GM04503 (cell line): Measurements from ENCODE around the gene SPN.
A peak's percentile ranks its signal among the peaks of the same experiment; 100 is the strongest.
"Not testable (repeated sequence)": the region's sequence is repeated elsewhere in the genome, so short reads cannot be mapped to it uniquely, and the experiment has no call there.

Source experiments
- DNase-seq: peaks from one replicate; pipeline ENCODE4 v3.0.0-alpha.2; 2012; ENCODE audit warnings: low read depth

Gene SPN

DNA sequence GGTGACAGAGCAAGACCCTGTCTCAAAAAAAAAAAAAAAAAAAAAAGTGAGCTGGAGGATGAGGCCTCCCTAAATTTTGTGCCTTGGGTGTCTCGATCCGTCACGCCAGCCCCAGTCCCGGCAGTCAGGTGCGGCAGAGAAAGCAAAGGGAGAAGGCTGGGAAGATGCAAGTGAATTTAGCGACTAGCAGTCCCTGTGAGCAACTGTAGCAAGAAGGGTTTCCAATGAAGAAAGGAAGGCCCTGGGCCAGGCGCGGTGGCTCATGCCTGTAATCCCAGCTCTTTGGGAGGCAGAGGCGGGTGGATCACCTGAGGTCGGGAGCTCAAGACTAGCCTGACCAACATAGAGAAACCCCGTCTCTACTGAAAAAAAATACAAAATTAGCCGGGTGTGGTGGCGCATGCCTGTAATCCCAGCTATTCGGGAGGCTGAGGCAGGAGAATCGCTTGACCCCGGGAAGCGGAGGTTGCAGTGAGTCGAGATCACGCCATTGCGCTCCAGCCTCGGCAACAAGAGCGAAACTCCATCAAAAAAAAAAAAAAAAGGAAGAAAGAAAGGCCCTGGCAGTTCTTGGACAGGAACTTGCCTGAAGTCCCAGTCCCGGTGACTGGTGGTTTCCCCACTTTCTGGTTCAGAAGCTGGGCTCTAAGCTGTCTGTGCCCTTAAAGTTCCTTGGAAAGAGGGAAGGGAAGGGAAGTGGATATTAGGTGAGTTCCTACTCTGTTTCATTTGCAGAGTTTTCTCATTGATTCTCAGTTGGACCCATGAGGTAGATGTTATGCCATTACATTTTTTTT, 14.1 kb downstream of the SPN start:
- DNase-seq: no peak

DNA sequence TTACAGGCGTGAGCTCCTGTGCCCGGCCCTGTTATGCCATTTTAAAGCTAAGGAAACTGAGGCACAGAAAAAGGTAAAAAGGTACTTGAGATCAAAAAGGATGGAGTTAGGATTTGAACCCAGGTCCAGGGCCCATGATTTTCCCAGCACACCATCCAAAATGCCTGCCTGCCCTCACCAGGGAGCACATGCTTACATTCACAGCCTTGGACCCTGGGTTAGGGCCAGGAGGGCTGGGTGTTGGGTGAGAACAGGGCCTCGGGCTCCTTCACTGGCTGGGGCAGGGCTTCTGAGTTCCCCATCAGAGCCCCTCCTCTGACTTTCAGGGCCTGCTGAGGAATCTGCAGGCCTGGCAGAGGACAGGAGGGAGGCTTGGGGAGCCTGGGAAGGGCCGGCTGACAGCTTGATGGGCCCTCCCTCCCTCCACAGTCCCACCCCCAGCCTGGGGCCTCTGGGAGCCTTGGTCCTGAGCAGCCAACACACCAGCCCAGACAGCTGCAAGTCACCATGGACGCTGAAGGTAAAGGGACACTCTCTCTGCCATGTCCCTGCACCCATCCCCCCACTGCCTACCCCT, 15.7 kb downstream of the SPN start, which contains the start of gene QPRT:
Gene QPRT, plus strand, starts transcription at position 490 of the 577 bp plus-strand sequence. Its CDS starts 18 bp downstream, at position 508.
- no peak for DNase-seq

DNA sequence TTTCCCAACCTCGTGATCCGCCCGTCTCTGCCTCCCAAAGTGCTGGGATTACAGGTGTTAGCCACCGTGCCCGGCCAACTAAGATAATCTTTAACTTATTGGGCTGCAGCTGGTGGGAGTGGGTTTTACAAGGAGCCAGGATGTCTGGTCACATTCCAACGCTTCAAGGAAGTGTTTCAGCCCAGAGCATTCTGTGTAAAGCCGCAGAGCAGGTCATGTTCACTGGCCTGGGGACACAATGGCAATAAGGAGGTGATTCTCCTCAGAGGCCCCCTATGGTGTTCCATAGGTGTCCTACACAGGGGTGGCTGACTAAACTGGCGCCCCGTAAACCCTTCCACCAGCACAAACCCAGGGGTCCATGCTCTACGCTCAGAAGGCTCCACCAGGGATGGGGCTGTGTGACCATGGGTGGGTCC, 17.1 kb downstream of the SPN start:
- no peak for DNase-seq

DNA sequence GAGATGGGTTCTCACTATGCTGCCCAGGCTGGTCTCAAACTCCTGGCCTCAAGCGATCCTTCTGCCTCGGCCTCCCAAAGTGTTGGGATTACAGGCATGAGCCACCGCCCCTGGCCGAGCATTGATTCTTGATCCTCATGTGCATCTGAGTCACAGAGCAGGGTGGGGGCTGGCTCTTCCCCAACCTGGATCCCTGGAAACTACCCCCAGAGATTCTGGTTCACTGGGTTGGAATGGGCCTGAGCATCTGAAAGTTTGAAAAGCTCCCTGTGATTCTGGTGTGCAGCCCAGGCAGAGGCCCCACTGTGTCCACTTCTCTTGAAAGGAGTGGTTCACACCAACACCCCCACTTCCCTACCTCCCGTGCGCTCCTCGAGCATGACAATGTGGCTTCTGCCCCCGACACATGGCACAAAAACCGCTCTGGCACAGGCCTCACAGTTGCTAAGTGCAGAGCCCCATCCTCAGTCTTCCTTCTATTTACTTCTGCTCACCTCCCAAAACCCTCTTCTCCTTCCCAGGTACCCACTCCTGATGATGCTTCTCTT, 20.6 kb downstream of the SPN start:
- no peak for DNase-seq

DNA sequence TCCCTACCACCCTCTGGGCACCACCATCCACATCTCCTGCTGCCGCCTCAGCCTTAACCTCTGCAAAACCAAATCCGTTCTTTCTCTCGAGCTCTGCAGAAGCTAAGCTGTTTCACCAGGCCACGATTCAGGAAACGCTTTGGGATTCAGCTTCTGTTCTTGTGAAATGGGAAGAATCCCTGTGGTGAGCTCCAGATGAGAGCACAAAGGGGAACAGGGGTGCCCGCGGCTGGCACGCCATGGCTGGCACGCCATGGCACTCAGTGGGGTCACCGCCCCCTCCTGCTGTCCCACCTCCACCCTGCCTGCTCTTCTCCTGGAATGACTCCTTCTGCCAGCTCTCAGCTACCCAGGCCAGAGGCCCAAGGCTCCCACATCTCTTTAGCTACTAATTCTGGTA, 21.6 kb downstream of the SPN start:
- DNase-seq: no peak

DNA sequence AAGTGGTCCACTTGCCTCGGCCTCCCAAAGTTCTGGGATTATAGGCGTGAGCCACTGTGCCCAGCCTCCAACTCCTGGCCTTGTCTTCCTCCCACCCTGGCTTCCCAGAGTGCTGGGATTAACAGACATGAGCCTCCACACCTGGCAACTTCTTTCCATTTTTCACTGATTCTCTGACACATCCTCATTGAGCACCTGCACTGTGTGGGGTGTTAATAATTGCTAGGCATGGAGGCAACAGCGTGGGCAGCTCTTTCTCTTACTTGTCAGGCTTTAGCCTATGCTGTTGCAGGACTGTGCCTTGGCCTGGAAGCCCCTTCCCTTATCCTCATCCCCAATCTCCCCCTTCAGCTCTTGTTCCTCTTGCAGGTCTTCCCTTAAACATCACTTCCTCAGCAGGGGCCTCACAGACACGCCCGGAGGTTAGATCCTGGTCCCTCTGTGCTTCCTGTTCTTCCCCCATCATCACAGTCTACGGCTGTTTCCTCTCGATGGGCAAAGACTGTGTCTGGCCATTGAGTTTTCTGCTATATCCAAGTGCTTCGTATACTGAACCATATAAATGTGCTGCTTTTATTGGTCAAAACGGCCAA, 23.8 kb downstream of the SPN start:
- no peak for DNase-seq

DNA sequence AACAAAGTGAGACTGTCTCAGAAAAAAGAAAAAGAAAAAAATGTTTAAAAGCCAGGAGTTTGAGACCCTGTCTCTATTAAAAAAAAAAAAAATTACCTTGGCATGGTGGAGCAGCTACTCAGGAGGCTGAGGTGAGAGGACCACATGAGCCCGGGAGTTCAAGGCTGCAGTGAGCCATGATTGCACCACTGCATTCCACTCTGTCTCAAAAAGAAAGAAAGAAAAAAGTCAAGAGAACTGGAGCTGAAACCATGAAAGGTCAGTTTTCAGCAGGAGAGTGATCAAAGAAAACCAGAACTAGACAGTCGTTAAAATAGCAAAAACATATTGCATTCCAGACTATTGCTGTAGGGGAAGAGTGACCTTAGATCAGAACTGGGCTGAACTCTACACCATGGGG, 24.7 kb downstream of the SPN start:
- no peak for DNase-seq

DNA sequence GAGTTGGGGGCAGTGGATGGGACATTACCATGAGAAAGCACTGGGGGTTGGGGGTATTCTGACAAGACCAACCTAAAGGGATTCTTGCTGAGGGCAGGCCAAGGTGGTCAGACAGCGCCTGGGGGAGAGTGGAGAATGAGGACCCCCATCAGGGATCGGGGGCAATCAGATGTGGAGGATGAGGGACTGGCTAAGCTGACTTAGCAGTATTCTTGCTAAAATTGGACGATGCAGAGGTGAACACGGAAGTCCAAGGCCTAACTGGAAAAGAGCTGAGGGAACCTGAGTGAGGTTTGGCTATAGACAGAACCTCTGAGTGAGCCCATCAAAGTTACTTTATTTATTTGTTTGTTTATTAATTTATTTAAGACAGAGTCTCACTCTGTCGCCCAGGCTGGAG, 25.1 kb downstream of the SPN start:
- DNase-seq: no peak

DNA sequence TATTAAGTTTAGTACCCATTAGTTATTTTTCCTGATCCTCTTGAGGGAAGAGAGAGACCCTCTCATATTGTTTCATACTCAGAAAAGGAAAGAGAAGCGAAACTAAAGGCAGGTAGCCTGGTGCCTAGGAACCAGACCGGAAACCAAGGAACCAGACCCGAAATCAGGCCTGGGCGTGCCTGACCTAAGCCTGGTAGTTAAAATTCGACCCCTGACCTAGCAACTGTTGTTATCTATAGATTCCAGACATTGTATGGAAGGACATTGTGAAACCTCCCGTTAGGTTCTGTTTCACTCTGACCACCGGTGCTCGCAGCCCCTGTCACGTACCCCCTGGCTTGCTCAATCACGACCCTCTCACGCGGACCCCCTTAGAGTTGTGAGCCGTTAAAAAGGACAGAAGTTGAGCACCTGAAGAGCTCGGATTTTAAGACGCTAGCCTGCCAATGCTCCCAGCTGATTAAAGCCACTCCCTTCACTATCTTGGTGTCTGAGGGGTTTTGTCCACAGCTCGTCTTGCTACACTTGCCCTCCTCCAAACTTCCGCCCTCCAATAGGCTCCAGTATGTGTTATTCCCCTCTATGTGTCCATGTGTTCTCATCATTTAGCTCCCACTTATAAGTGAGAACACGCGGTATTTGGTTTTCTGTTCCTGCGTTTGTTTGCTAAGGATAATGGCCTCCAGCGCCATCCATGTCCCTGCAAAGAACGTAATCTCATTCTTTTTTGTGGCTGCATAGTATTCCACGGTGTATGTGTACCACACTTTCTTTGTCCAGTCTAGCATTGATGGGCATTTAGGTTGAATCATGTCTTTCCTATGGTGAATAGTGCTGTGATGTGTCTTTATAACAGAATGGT, 26.7 kb downstream of the SPN start:
- not testable (repeated sequence) for DNase-seq

DNA sequence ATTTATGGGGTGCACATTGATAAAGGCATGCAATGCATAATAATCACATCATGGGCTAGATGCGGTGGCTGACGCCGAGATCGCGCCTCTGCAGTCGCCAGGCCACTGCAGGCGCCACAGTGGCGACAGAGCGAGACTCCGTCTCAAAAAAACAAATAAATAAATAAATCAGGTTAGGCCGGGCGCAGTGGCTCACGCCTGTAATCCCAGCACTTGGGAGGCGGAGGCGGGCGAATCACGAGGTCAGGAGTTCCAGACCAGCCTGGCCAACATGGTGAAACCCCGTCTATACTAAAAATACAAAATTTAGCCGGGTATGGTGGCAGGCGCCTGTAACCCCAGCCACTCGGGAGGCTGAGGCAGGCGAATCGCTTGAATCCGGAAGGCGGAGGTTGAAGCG, 29.6 kb downstream of the SPN start:
- DNase-seq: not testable (repeated sequence)

DNA sequence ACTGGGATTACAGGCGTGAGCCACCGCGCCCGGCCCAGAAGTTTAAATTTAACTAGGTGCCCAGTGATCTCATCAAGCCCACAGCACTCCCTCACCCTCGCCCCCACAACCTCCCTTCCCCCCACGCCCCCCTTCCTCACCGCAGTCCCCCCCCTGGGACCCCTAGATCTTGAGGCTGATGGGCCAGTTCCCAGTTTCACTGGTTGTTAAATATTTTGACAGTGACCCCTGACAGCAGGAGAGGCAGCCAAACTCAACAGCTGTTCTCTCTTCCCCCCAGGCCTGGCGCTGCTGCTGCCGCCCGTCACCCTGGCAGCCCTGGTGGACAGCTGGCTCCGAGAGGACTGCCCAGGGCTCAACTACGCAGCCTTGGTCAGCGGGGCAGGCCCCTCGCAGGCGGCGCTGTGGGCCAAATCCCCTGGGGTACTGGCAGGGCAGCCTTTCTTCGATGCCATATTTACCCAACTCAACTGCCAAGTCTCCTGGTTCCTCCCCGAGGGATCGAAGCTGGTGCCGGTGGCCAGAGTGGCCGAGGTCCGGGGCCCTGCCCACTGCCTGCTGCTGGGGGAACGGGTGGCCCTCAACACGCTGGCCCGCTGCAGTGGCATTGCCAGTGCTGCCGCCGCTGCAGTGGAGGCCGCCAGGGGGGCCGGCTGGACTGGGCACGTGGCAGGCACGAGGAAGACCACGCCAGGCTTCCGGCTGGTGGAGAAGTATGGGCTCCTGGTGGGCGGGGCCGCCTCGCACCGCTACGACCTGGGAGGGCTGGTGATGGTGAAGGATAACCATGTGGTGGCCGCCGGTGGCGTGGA, 31.5 kb downstream of the SPN start:
- no peak for DNase-seq

DNA sequence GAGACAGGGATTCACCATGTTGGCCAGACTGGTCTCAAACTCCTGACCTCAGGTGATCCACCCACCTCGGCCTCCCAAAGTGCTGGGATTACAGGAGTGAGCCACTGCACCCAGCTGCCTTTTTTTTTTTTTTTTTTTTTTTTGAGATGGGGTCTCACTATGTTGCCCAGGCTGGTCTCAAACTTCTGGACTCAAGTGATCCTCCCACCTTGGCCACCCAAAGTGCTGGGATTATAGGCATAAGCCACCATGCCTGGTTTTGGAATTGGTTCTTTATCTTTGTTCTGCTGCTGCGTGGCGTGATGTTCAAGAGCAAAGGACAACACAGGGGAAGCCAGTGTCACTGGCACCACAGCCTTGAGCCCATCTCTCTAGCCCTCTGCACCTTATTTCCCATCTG, 32.6 kb downstream of the SPN start:
- not testable (repeated sequence) for DNase-seq

DNA sequence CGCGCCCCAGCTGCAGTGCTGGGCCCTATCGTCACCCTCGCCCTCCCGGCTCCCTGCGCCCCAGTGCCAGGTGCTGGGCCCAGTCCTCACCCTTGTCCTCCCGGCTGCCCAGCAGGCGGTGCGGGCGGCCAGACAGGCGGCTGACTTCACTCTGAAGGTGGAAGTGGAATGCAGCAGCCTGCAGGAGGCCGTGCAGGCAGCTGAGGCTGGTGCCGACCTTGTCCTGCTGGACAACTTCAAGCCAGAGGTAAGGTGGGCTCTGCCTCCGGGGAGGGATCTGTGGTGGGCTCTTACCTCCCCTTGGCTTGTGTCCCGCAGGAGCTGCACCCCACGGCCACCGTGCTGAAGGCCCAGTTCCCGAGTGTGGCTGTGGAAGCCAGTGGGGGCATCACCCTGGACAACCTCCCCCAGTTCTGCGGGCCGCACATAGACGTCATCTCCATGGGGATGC, 33.9 kb downstream of the SPN start:
- no peak for DNase-seq

DNA sequence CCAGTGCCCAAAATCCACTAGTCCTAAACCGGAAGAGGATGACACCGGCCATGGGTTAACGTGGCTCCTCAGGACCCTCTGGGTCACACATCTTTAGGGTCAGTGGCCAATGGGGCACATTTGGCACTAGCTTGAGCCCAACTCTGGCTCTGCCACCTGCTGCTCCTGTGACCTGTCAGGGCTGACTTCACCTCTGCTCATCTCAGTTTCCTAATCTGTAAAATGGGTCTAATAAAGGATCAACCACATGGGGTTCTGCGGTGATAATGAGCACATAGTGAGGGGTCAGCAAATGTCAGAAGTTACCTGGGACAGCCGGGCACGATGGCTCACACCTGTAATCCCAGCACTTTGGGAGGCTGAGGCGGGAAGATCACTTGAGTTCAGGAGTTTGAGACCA, 34.3 kb downstream of the SPN start:
- DNase-seq: no peak

DNA sequence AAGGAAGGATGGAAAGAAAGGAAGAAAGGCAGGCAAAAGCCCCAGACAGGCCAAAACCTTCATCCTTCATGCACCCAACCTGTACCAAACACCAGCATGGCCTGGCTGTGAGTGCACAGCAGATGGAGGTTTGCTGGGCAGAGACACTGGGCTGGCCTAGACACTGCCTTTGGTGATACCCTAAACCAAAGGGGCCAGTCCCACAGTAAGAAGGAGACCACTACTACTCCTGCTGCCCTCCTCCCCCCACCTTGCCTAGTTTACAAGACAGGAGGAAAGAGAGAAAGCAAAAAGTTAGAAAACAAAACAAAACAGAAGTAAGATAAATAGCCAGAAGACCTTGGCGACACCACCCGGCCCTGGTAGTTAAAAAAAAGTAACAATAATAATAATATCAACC, 35.0 kb downstream of the SPN start:
- DNase-seq: no peak

DNA sequence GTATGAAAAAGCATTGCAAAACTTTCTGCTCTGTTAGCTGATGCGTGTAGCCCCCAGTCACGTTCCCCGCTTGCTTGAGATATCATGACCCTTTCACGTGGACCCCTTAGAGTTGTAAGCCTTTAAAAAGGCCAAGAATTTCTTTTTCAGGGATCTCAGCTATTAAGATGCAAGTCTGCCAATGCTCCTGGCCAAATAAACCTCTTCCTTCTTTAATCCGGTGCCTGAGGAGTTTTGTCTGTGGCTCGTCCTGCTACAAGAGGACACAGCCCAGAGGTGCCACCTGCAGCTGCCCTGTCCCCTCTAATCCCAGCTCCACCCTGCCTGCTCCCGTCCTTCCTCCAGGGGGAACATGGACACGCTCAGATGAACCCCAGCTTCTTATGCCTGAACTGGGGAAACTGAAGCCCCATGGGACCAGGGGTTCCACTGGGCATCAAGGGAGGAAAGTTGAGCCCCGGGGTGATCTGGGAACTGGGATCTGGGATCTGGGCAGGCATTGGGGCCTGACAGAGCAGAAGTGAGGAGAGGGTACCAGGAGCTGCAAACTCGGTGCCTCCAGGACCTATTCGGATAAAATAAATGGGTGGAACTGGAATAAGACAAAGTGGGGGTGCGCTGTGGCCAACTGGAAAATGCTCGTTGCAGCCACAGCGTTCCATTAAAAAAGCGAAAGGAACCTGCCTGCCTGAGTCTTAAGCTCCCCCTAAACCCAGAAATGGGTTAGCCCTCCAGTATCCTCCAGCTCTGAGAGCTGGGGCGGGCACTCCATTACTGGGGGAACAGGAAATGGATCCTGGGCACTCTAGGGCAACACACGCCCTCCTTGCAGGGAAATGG, 35.7 kb downstream of the SPN start:
- DNase-seq: no peak

DNA sequence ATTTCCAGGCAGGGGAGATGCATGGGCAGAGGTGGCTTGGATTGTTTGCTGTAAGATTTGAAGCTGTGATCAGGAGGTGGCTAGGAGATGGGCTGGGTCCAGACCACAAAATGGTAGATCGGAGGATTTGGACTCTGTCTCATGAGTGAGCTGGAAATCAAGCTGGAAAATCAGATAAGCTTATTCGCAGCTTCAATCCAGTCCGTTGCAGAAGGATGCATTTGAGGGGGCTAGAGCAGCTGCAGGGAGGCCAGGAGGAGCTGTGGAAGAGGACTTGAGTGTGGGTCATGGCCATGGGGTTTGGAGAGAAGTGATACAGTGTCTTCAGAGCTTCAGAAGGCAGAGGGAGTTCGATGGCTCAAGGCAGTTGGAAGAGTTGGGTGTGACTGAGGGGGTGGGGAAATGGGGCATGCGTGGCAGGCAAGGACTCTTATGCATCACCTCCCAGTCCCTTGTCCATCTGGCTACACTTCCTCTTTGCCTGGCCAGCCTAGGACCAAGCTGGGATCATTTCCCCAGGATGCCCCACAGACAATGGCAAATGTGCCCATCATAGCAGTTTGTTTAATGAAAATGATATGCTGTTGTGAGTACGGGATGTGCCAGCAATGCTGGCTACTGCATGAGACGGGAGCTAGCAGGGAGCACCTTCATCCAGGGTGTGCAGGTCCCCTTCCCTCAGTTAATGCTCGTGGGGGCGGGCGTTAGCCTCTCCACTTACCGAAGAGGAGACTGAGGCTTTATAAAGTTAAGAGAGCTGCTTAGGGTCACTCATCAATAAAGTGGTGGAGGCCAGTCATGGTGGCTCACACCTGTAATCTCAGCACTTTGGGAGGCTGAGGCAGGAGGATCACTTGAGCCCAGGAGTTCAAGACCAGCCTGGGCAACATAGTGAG, 36.5 kb downstream of the SPN start:
- DNase-seq: no peak

DNA sequence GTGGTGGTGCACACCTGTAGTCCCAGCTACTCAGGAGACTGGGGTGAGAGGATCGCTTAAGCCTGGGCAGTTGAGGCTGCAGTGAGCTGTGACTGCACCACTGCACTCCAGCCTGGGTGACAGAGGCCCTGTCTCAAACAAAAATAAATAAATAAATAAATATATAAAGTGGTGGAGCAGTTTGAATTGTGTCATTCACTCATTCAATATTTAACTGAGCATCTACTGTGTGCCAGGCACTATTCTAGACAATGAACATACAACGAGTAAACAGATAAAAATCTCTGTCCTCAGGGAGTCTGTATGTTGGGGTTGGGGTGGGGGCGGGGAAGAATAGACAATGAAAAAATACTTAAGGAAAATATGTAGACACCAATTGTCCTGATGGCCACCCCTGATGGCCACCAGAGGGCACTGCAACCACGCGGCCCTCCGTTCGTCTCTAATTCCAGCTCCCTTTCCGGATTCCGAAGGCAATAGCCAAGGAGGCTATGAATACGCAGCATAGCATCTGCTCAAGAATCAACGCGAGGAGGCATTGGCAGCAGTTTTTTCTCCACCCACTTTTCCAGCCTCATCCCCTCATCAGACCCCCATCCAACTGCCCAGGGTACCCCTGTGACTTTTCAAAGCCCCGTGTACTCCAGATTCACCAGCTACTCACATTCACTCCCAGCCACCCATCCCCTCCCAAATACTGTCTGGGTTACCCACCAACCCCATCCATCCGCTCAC, 37.4 kb downstream of the SPN start:
- peak; percentile 50 for DNase-seq

DNA sequence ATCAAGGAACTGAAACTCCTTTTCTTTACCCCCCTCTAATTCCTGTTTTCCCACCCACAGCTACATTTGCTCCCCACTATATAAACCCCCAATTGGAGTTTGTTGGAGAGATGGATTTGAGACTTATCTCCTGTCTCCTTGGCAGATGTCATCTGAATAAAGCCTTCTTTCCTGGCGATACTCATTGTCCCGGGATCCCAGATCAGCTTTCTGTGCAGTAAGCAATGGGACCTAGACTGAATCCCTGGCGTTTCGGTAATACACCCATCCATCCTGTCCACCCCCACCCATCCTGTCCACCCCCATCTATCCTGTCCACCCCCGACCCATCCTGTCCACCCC, 38.1 kb downstream of the SPN start:
- DNase-seq: no peak
